NCI-H345 treated with DMSO at 0.1 percent for 48 hours (cell line): ENCODE results near the gene XDH.

Experiments used
- DNase-seq: peaks from one replicate; lab custom pipeline; 2025; ENCODE audit not compliant: unreplicated experiment; lab: John Stamatoyannopoulos, UW

The XDH gene

DNA sequence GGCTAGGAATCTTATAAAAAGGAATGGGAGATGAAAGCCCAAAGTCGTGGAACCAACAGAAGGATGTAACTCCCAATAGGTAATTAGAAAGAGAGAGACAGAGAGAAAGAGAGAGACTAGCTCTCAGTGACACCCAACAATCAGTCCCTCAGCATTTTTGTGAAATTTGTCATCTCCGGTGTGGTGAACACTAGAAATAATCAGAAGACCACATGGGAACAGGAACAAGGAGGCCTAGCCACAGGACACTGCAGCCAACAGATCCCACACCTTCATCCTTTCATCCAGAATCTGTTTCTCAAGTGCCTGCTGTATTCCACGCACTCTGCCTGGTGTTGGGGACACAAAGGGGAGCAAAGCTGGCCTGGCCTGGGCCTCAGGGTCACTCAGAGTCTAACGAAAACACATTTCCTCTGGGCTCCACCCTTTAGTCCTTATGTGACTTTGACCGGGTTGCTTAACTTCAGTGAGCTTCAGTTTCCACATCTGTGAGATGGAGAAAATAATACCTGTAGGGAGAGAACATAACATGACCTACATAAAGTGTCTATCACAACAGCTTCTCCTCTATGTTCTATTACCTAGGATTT lies 127.5 kb downstream of the XDH start:
- no peak for DNase-seq

DNA sequence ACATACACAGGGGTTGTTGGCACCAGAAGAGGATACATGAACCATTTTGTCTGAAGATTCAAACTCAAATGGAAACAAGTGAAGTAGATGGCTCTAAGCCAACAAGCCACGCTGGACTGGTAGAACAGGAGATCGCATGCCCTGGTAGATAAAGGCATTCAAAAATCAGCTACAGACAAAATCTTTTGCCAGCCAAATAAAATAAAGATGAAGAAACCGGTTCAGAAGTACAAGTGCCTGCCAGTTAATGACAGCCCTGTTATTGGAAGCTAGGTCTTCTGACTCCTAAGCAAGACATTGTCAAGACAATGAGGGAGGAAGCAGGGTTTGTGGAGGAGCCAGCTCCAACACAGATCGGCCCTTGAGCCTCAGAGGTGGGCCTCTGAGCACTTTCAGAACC lies 128.3 kb downstream of the XDH start:
- no peak for DNase-seq
